HG03196 (cell line): Measurements from ENCODE around the gene NEURL2.

Experiments used
- ATAC-seq: cut with Tn5 transposase; IDR thresholded peaks from one replicate; pipeline ENCODE4 v1.9.1; 2021; ENCODE audit not compliant: unreplicated experiment

NEURL2 gene

GRCh38 chr20:45848421-45848820, 42.6 kb downstream of the NEURL2 start:
- ATAC-seq: no peak

GRCh38 chr20:45845452-45845851, 45.6 kb downstream of the NEURL2 start:
- ATAC-seq: no peak

- no peak for ATAC-seq
Measured at GRCh38 chr20:45843506-45843905, 47.5 kb downstream of the NEURL2 start.

- no peak for ATAC-seq
Measured at GRCh38 chr20:45842169-45842812, 48.7 kb downstream of the NEURL2 start.

DNA sequence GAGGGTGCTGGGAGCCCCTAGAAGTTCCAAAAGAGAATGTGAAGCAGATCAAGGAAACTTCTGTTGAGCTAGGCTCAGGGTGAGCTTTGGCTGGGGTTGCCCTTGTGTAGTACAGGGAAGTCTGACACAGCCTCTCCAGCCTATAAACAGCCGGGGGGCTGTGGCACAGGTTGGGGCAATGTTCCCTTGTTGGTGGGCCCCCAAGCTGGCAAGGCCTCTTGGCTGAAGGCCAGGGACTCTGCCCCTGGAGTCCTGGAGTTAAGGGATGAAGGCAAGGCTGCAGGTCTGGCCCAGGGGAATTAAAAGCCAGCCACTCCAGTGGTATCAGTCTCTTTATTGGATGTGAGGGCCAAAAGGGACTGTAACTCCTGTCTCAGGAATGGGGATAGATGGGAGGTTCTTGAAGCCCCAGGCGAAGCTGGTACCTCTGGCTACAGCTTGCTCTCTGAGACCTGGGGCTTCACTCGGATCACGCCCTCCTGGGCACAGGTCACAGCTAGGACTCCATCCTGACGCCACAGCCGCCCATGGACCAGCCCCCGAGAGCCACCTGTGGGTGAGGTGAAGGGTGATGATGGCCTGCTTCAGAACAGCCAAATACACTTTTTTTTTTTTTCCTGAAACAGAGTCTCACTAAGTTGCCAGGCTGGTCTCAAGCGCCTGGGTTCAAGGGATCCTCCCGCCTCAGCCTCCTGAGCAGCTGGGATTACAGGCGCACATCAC, 49.4 kb downstream of the NEURL2 start:
- ATAC-seq: no peak

- no peak for ATAC-seq
Measured at GRCh38 chr20:45840700-45841198, 50.3 kb downstream of the NEURL2 start.
